ENCODE measurements around the gene STOX2. TPM values are rescaled to one million over a fixed set of nuclear protein-coding genes. Genes with fewer than 3 reads are reported as not detected.

STOX2 gene
- total and polyA plus RNA-seq, 10 of the 15 experiments (the other 5 are each of a cell fraction or from before 2014, with no cell fraction given) = 0.01 to 1.2 (median 0.18) TPM; not detected in 4

- DNase-seq (ENCODE audit: low read depth, low spot score) = no peak
- RAD21 ChIA-PET (ENCODE audit: unreplicated experiment) = interaction anchor here (0.7 kb wide), 1 partner anchor 72 kb away, joined by 3 read pairs; no protein-coding TSS in a partner anchor
- SMC1A ChIA-PET (ENCODE audit: uncharacterized antibody, unreplicated experiment) = no interaction called here
- Histone ChIP-seq H3K4me1 (ENCODE audit: control insufficient read depth, insufficient read depth, low read length) (no peaks in the 10 kb centered on the region), H3K79me2 (ENCODE audit: control insufficient read depth, insufficient read depth, low read length) (no peaks in the 10 kb centered on the region), H3K9ac (ENCODE audit: control insufficient read depth, insufficient read depth, low read length) (no peak overlapping the region), H2AFZ (ENCODE audit: control insufficient read depth, low read depth, low read length) (no peak overlapping the region), H3K4me3 (no peak overlapping the region), H3K27ac (ENCODE audit: control insufficient read depth, insufficient read depth) (no peak overlapping the region), H3K9me3 (replicated peaks; ENCODE audit: control insufficient read depth, insufficient read depth, low read length) (no peaks in the 10 kb centered on the region), H3K27me3 (replicated peaks in 1 of 2; ENCODE audit: control insufficient read depth in 2 of 2, insufficient read depth in 2 of 2, low read length in 1 of 2) (no peaks in the 10 kb centered on the region), H3K4me2 (ENCODE audit: control insufficient read depth, insufficient read depth) (no peak overlapping the region), H4K20me1 (ENCODE audit: control insufficient read depth, insufficient read depth) (no peaks in the 10 kb centered on the region), H3K36me3 (ENCODE audit: control insufficient read depth in 2 of 2, insufficient read depth in 2 of 2, low read length in 1 of 2) (no peaks in the 10 kb centered on the region)
- CTCF ChIA-PET = no interaction called here
- 42% methylated on average over 10 of the region's 10 CpGs for WGBS (ENCODE audit: insufficient coverage, insufficient replicate concordance, low lambda C conversion rate, missing lambda C conversion rate)
- intact Hi-C loops (cut with micrococcal nuclease; ENCODE audit: unreplicated experiment) = no loop called here
- BruUV-seq (replicated peaks) = no TSS peak
- POLR2A ChIA-PET = interaction anchor here (0.6 kb wide), 1 partner anchor 537 kb away, joined by 5 read pairs; no protein-coding TSS in a partner anchor
- TF ChIP-seq TBL1XR1 (IDR thresholded peaks at IDR 0.05; ENCODE audit: low read depth, low read length) (no peak), BCL11A (IDR thresholded peaks at IDR 0.05; ENCODE audit: low read depth, low read length) (no peak), IRF4 (IDR thresholded peaks at IDR 0.05; ENCODE audit: low read depth, low read length) (no peak), REST (IDR thresholded peaks at IDR 0.05; ENCODE audit: low read depth, low read length) (no peak), MAX (IDR thresholded peaks at IDR 0.05; ENCODE audit: low read depth, low read length) (no peak), SUPT20H (IDR thresholded peaks at IDR 0.05; ENCODE audit: borderline replicate concordance, control insufficient read depth, low read depth, low read length) (no peak), ATF7 (IDR thresholded peaks at IDR 0.05; ENCODE audit: low read depth) (no peak), POLR2AphosphoS2 (IDR thresholded peaks at IDR 0.05; ENCODE audit: low read depth, low read length) (no peak), ASH2L (IDR thresholded peaks at IDR 0.05; ENCODE audit: borderline replicate concordance, low read depth) (no peak)
- FAIRE-seq = no peak
- ATAC-seq = no peak
- in situ Hi-C loops (cut with MboI) = no loop called here
Observed at GRCh38 chr4:183875251-183875825, 29.8 kb upstream of the STOX2 start.

Data from GM12878 (cell line).